Ectodermal cell (in vitro differentiated cells): ENCODE results near the gene PLIN4.

ENCODE experiments used
- H3K27ac ChIP-seq: 2 replicates; pipeline ENCODE4 v1.7.0; 2013; ENCODE audit warnings: mild to moderate bottlenecking, low read depth, low read length; ENCODE audit not compliant: insufficient read depth, poor library complexity, severe bottlenecking
- H3K27me3 ChIP-seq: 2 replicates; pipeline ENCODE4 v1.7.0; 2013; ENCODE audit warnings: mild to moderate bottlenecking, low read length; ENCODE audit not compliant: insufficient read depth, control insufficient read depth, poor library complexity, severe bottlenecking
- H3K36me3 ChIP-seq: one replicate; pipeline ENCODE4 v1.7.0; 2013; ENCODE audit warnings: low read length; ENCODE audit not compliant: control insufficient read depth, insufficient read depth
- H3K4me1 ChIP-seq: one replicate; pipeline ENCODE4 v1.7.0; 2013; ENCODE audit warnings: low read length; ENCODE audit not compliant: control insufficient read depth, insufficient read depth
- H3K4me3 ChIP-seq: 2 replicates; pipeline ENCODE4 v1.7.0; 2013; ENCODE audit warnings: low read depth, low read length, control low read depth; ENCODE audit not compliant: insufficient read depth
- H3K9me3 ChIP-seq: 2 replicates; pipeline ENCODE4 v1.7.0; 2013; ENCODE audit warnings: mild to moderate bottlenecking, low read length, moderate library complexity; ENCODE audit not compliant: control insufficient read depth
- whole genome bisulfite sequencing, 2 experiments: methylation state at CpG; one replicate each; pipeline ENCODE4 v1.1.7; 2013; ENCODE audit warnings: missing lambda C conversion rate in 2 of 2; 5-methylcytosine and 5-hydroxymethylcytosine counted together

The PLIN4 gene

DNA sequence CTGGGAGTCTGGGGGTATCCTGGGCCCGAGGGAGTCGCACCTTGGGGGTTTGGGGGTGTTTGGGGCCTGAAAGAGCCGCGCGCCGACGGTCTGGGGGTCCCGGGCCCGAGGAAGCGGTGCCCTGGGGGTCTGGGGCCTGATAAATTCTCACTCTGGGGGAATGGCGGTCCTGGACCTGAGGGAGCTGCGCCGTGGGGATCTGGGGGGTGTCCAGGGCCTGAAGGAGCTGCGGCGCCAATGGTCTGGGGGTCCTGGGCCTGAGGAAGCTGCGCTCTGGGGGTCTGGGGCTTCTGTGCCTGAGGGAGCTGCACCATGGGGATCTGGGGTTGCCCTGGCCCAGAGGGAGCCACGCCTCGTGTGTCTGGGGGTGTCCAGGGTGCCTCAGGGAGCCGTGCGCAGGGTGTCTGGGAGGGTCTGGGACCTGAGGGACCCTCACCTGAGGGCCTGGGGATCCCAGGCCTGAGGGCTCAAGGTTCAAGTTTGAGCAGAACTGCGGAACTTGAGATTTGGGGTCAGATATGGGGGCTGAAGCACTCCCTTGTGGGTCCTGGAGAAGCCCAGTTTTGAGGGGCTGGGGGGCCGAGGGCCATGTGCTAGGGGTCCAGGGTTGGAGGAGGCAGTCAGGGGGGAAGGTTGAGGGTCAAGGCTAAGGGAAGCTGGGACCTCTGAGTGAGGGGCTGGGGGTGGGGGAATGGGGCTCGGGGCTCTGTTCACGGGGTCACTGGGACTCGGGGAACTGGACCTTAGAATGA is 45.1 kb downstream of the PLIN4 start:
- no peaks in the 10 kb centered on the region for H3K27me3 ChIP-seq
- peak overlapping the region; percentile 77 for H3K4me3 ChIP-seq
- H3K9me3 ChIP-seq: no peaks in the 10 kb centered on the region
- H3K27ac ChIP-seq: no peak overlapping the region
- H3K36me3 ChIP-seq: peaks cover 11% of the 10 kb centered on the region
- WGBS, 2 experiments: 33 to 35% methylated on average over 25 of the region's 25 CpGs
- H3K4me1 ChIP-seq: peaks cover 12% of the 10 kb centered on the region

DNA sequence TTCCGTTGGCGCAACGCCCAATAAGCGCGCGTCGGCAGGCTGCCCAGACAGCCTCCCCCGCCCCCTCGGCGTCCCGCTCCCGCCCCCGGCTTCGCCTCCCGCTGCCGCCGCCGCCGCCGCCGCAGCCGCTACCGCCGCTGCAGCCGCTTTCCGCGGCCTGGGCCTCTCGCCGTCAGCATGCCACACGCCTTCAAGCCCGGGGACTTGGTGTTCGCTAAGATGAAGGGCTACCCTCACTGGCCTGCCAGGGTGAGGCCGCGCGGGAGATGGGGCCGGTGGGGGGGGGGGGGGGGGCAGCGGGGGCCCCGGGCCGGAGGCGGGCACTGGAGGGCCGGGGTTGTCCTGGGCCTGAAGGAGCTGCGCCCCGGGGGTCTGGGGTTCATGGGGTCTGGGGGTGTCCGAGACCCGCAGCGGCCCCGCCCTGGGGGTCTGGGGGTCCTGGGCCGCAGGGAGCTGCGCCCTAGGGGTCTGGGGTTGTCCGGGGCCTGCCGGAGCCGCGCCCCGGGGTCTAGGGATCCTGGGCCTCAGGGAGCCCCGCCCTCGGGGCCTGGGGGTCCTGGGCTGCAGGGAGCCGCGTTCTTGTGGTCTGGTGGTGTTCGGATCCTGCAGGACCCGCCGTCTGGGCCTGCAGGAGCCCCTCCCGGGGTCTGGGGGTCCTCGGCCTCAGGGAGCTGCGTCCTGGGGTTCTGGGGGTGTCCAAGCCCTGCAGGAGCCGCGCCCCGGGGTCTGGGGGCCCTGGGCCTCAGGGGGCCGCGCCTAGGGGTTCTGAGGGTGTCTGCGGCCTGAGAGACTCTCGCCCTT is 45.9 kb downstream of the PLIN4 start, which contains the start of gene HDGFL2:
Gene HDGFL2, plus strand, starts transcription at position 124 of the 801 bp plus-strand sequence. Its CDS starts 54 bp downstream, at position 178.
- Histone ChIP-seq H3K4me3 (peak within 1 kb of the TSS; percentile 77), H3K27me3 (no peaks in the 10 kb centered on the region), H3K4me1 (peaks cover 12% of the 10 kb centered on the region), H3K36me3 (peaks cover 10% of the 10 kb centered on the region), H3K27ac (no peak within 1 kb of the TSS), H3K9me3 (no peaks in the 10 kb centered on the region)
- 0 to 1% methylated on average over 65 to 71 of the region's 71 CpGs for WGBS, 2 experiments

GRCh38 chr19:4471403-4472173 is 46.7 kb downstream of the PLIN4 start:
- H3K27me3 ChIP-seq: no peaks in the 10 kb centered on the region
- peak overlapping the region; percentile 77 for H3K4me3 ChIP-seq
- H3K36me3 ChIP-seq: peaks cover 7% of the 10 kb centered on the region
- no peak overlapping the region for H3K27ac ChIP-seq
- H3K9me3 ChIP-seq: no peaks in the 10 kb centered on the region
- H3K4me1 ChIP-seq: peaks cover 12% of the 10 kb centered on the region
- 3% methylated on average over 33 of the region's 33 CpGs for WGBS, 2 experiments

- H3K36me3 ChIP-seq: no peaks in the 10 kb centered on the region
- WGBS, 2 experiments: 80 to 86% methylated on average over 3 of the region's 3 CpGs
- H3K4me1 ChIP-seq: no peaks in the 10 kb centered on the region
- H3K4me3 ChIP-seq: no peak overlapping the region
- H3K9me3 ChIP-seq: no peaks in the 10 kb centered on the region
- no peak overlapping the region for H3K27ac ChIP-seq
- H3K27me3 ChIP-seq: no peaks in the 10 kb centered on the region
These were observed 50.5 kb downstream of the PLIN4 start for GRCh38 chr19:4467835-4468234.

GRCh38 chr19:4464815-4465581 is 53.3 kb downstream of the PLIN4 start:
- Histone ChIP-seq H3K27ac (no peak overlapping the region), H3K9me3 (no peaks in the 10 kb centered on the region), H3K4me3 (no peak overlapping the region), H3K36me3 (no peaks in the 10 kb centered on the region), H3K4me1 (no peaks in the 10 kb centered on the region), H3K27me3 (no peaks in the 10 kb centered on the region)
- WGBS, 2 experiments: 84 to 88% methylated on average over 8 of the region's 8 CpGs

GRCh38 chr19:4457654-4458395 is 60.5 kb downstream of the PLIN4 start, which contains the start of gene UBXN6:
TSS of gene UBXN6 (minus strand) at chr19:4457794. CDS start at chr19:4457697, 97 bp downstream.
- WGBS, 2 experiments: 17% methylated on average over 51 of the region's 52 CpGs

DNA sequence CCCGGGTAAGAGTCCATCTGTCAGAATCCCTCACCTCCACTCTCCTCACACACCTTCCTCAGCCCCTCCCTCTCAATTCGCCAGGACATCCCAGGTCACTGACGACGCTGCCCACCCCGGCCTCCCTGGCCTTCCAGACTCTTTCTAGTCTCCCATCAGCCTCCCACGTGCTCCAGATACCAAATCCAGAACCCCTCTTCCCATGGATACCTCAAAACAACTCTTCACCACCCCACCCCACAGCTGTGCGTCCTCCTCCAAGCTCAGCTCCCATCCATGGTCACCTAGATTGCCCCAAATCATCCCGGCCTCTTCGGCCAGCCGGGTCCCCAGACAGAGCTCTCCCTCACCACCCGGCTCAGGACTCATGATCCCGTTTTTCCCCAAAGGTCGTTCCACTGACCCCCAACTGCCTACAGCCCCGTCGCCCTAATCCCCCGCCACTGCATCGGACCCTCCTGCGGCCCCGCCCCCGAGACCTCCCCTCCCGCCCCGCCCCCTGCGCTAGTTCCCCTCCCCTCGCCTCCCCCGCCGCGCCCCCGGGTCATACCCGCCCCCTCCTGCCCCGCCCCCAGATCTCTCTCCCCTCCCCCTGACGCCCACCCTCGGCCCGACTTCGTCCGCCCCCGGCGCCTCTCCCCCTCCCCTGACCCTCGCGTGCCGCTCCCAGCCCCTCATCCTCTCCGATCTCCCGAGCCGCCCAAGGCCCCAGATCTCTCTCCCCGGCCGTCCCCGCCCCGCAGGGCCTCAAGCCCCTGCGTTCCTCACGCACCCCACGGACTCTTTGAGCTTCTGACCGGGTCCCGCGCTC is 61.2 kb downstream of the PLIN4 start:
- peak overlapping the region; percentile 84 for H3K27ac ChIP-seq
- no peaks in the 10 kb centered on the region for H3K27me3 ChIP-seq
- H3K9me3 ChIP-seq: no peaks in the 10 kb centered on the region
- no peaks in the 10 kb centered on the region for H3K36me3 ChIP-seq
- 1% methylated on average over 37 to 38 of the region's 53 CpGs for WGBS, 2 experiments
- peak overlapping the region; percentile 61 for H3K4me3 ChIP-seq
- H3K4me1 ChIP-seq: peaks cover 10% of the 10 kb centered on the region

More at GRCh38 chr19:4457654-4458395, 60.5 kb downstream of the PLIN4 start, which contains the start of gene UBXN6:
- Histone ChIP-seq H3K27ac (peak within 1 kb of the TSS; percentile 84), H3K4me3 (peak within 1 kb of the TSS; percentile 61), H3K4me1 (peaks cover 10% of the 10 kb centered on the region), H3K27me3 (no peaks in the 10 kb centered on the region), H3K36me3 (no peaks in the 10 kb centered on the region), H3K9me3 (no peaks in the 10 kb centered on the region)

- H3K27me3 ChIP-seq: no peaks in the 10 kb centered on the region
- 23 to 25% methylated on average over 9 of the region's 9 CpGs for WGBS, 2 experiments
- H3K4me1 ChIP-seq: peaks cover 10% of the 10 kb centered on the region
- no peaks in the 10 kb centered on the region for H3K36me3 ChIP-seq
- peak overlapping the region; percentile 41 for H3K27ac ChIP-seq
- H3K4me3 ChIP-seq: peak overlapping the region; percentile 55
- H3K9me3 ChIP-seq: no peaks in the 10 kb centered on the region
These were observed 61.8 kb downstream of the PLIN4 start for GRCh38 chr19:4456476-4456842.
